NOMO-1 treated with DMSO at 0.1 percent for 48 hours (cell line): ENCODE results near the gene BTBD9.

Experiments used
- DNase-seq: peaks from one replicate; lab custom pipeline; 2025; ENCODE audit not compliant: unreplicated experiment; lab: John Stamatoyannopoulos, UW

BTBD9 gene

DNA sequence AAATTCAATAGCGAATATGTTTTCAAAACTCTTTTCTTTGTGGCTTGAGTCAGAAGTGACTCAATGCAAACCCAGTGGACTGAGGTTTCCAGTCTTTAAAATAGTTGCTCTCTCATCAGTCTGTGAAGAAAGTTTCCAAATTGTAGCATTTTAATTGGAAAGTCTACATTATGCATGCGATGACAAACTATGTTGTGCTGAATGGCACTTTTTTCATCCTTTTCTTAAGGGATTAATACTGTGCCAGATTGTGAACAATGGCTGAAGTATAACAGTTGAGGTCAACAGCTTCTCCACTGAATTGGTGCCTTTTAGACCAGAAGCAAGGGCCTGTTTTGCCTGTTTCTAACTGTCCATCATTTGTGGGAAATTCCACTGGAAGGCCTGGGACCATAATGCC, 377.1 kb downstream of the BTBD9 start:
- DNase-seq: no peak

DNA sequence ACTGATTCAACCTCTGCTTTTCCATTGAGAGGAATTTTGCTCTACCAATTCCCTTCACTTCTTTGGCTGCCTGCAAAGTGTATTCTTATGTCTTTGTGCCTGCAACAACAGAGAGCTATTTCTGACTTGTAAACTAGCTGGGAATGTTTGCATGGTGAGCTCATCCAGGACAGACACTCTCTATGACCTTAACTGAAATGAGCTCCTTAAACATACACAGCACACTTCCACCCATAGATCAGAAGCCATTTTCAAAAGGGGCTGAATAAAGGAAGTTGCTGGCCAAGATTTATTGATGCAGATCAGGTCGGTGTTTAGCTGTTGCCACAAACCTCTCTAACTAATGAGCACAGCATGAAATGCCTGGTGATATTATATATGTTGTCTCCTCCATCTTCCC, 377.7 kb downstream of the BTBD9 start:
- DNase-seq: no peak

DNA sequence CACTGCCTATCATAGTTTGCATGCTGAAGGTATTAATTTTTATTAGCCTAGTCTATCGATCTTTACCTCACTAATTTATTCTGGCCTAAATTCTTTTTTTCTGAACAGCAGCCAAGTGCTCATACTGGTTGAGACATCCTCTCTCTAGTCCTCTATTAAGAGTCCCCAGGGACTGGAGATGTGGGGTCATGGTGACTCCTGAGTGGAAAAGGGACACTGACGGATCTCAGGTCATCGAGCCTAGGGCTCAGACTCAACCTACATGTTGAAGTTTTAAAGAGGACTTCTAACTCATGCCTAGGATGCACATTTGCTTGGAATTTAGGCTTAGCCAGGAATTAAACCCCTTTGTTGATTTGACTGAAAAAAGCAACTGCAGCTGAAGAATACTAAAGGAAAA, 378.1 kb downstream of the BTBD9 start:
- DNase-seq: no peak

DNA sequence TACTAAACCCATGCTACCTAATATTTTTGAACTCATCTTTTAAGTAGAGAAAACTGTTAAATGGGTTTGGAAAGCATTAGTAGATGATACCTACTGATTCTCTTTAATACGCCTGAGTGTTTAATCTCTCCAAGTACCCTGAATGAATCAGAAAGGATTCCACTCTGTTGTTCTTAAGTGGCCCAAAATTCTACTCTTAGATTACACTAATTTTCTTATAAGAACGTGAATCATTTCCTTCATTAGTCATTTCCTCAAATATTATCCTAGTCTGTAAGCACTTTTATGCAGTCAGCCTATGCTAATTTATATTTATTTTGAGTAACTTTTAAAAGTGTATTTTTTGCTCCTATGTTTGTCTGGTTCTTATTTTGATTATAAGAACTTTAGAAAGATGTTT, 380.0 kb downstream of the BTBD9 start:
- DNase-seq: no peak

DNA sequence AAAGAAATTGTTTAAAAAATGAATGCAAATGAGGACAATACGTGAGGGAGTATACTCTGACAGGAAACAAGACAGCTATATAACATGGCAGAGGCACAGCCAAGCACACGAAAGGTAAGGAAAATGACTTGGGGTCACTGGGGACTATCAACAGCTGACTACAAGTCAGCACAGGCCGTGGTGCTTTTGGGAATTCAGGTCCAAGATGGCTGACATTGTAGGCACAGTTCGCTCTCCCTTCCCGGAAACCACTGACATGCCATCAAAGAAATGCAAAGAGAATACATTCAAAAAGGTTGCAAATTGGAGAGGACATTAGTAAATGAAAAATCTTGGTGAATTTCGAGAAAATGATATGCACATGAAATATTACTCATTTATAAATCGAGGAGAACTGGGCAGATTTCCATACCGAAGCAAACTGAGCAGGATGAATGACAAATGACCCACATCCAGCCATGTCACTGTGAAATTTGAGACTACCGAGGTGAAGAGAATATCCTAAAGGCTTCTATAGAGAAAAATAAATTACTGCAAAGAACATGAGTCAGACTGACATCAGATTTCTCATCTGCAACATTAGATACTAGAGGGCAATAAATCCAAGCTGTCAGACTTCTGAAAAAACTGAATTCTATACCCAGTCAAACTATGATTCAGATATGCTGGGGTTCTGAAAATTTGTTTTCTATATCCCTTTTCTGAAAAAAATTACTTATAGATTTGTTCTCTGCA, 391.1 kb downstream of the BTBD9 start:
- DNase-seq: no peak

DNA sequence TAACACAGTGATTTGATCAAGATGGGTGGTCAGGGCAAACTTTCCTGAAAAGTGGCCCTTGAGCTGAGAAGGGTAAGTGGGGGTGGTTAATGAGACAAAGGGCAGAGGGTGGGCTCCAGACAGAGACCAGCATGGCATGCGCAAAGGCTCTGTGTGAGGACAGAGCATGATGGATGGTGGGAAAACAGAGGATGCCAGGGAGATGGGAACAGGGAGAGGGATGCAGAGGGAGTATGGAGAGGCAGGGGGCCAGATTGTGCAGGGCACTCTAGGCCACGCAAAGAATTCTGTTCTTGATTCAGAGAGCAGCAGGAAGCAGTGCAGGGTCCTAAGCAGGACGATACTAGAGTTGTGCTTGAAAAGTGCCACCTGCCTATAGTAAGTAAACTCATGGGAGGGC, 394.4 kb downstream of the BTBD9 start:
- no peak for DNase-seq

DNA sequence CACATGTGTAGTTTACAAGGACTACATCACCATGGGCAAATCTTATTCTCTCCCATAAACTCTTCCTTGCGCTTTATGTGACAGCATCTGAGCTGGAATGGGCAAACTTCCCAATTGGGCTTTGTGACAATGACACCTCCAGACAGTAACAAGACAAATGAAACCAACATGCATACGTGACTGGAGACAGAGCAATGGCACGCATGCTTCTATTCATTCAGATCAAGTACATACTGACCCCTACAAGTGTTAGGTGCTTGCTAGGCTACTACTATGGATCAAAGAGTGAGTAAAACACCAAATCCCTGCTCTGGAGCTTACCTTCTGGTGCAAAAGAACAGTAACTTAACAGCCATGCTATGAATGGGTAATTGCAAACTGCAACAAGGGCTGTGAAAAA, 394.9 kb downstream of the BTBD9 start:
- no peak for DNase-seq

DNA sequence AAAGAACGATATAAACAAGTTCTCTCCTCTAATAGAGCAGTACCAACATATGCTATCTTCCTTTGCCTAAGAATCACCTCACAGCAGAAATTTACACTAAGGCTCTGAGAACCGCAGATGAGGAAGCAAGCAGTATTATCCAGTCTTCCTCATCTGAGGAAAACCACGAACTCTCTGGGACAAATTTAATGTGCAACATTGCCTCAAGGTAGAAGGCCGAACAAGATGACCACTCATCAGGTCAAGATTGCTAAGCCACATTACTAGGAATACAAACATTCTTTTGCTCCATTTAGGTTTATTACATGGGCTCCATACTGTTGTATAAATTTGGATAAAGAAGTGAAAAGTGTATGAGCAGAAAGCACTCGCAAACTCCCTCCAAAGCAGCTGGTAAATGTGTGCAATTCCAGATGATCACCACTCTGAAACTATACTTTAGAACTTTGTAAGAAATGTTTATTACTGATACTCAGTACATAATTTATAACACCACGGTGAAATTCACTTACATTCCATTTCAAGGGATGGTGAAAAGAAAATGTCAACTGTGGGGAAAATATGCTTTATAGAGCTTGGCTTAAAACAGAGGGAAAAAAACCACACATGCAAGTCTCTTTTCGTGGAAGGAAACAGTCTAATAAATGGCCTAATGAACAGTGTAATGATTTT, 398.4 kb downstream of the BTBD9 start:
- no peak for DNase-seq

DNA sequence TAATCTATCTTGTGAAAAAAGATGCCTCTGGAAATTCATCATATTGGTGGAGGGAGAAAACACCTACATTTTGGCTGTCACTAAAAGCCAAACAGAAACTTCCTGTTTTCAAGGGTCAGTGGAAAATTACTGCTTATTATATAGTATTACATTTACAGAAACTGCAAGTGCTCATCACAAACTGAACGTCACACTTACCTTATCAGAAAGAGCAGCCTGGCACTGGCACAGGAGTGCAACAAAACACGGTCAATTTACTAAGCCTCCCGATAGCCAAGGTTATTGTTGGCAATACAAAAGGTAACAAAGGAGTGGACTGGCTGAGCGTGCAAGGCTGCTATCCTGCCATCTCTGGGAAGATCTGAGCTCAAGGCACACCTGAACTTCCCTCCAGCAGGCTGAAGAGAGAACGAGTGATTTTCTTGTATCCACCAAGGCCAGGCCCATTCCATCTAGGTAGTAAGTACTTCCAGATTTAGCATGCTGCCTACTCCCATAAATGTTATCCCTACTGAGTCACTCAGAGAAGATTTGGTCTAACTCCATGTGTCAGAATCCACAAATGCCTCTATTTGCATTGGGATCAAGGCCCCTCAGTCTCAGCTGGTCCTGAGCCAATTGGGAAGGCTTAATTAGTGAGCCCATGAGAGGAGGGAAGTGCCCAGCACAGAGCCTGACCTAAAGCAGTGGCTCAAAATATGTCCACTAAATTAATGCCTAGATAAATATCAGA, 399.8 kb downstream of the BTBD9 start:
- DNase-seq: peak; percentile 10

DNA sequence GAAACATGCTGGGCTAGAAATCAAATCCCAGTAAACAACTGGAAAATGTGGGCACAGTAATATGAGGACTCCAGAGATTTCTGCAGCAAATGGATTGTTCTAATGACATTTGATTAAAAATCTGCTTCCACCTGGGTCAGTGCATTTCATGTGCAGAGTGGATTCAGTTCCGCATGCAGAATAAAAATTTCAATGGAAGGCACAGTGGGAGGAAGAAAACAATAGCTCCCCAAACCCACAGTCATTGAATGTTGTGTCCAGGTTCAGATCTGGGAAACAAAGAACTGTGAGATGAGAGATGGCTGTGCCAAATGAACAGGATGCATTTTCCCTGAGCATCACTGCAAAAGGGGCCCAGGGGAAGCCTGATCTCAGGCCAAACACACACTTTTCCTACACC, 403.1 kb downstream of the BTBD9 start:
- DNase-seq: no peak

DNA sequence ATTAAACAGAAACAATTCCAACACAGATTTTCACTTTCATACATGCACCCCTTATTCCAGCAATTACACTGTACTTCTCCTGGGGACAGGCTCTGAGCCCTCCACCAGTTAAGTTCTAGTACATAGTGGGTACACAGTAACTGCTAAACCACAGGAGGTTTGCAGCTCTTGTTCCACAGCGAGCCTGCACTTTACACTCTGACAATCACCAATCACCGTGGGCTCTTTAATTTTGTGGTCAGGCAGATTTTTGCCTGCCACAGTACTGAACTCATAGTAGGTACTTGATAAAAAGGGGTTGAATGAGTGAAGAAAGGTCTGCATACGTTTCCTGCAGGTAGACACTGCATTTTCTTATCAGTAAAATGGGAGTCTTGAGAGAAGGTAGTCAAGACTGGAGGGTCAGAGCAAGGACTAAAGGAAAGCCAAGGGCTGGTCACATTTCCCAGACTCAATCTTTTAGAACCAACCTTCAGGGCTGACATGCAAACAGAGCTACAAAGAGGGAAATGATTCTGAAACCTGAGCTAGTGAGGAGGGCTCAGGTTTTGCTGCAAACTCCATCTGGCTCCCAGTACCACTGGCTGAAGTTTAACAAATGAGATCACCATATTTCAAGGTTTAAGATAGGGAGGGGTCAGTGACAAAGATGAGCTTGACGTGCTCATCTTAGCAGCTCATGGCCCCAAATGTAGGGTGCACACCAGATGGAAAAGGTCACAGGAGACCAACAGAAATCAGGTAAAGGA, 404.6 kb downstream of the BTBD9 start:
- no peak for DNase-seq

DNA sequence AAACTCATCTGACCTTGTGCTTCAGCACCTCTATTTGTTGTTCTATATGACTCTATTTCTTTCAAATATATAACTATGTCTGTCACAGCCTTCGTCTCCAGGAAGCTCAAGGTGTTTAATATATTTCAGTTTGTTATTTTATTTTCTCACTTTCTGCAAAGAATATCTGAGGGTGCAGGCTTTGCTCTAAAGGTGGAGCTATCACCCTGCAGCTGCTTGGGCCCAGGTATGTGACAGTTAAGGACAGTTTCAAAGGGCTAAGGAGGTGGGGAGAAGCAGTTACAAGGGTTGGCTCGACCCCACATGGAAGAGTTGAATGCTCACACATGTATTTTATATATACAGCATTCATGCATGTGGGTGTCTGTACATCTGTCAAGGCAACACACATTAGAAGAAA, 405.6 kb downstream of the BTBD9 start:
- no peak for DNase-seq

DNA sequence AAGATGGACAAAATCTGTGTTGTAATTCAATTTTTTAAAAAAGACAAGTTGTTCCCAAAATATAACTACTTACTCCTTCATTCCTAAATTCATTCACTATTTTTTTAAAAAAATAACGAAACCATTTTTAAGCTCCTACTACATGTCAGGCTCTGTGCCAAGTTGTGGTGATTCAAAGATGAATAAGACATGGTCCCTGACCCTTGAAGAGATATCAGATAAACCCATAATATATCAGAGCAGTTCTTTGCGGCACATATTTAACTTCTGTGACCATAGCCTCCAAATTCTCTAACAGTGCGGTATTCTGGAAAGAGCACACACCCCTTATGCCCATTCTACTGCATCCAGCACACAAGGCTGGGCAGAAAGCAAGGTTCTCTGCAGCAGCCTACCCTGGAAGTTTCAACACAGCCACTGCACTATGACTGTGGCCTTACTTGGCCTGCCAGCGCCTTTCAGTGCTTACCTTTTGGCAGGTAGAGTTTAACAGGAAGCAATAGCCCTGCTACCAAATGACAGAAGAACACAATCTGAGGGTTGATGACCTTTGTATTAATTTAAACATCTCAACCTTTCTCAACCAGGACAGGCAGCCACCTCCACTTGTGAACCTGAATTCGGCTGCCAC, 406.5 kb downstream of the BTBD9 start:
- no peak for DNase-seq

DNA sequence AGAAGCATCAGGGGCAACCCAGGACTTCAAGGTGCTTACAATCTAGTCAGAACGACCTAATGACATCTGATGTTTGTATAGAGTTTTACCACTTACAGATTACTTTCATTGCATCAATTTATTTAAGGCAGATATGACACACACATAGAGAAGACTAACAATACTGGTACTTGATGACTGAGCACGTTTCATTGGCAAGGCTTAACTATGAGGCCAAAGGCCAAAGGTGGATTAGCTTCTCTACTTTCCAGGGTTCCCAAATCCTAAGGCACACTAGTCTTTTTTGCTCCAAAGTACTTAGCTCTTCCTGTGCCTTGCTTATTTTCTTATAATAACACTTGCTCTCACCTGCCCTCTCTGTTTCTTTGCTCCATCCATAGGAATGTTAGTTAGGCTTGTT, 414.0 kb downstream of the BTBD9 start:
- DNase-seq: no peak

DNA sequence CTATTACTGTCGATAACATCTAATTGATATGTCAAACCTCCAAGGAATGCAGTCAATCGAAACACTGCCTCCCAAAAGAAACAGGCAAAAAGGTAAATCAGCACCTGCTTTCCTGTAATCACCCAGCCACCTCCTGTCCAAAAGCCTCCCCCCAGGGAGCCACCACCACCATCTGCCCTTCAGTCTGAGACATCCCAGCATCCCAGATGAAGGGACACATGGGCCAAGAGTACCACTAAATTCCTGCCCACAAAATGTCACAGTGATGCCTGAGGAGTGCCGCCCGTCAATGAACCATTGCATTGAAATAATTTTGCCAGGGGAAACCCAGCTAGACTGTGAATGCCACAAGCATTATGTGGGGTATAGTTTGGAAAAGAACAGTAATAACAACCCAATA, 418.5 kb downstream of the BTBD9 start:
- DNase-seq: no peak

DNA sequence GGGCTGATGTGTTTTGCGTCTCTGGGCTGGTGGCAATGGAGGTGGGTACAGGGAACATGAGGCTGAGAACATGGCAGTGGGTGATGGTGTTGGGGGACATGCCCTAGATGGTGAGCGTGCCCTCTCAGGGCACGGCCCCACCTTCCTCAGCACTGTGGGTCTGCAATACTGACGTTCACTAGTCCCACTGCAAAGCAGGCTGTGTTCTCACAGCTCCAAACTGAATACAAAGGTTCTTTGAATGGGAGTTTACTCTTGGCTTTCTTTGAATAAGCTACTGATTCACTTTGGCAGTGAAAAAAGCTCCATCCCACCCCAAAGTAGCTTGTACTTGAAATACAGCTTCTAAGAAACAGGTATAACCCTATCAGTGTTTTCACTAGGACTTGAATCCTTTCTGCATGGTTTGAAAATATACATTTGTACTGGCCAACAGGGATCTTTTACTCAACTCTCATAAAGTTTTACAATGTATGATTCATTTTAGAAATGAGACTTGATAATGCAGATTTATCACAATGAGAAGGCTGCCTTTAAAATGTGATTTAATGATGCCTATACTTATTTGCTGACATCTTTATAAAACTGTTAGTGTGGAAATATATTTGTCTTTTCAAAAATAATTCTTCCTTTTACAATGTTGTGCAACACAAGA, 419.5 kb downstream of the BTBD9 start:
- DNase-seq: no peak

DNA sequence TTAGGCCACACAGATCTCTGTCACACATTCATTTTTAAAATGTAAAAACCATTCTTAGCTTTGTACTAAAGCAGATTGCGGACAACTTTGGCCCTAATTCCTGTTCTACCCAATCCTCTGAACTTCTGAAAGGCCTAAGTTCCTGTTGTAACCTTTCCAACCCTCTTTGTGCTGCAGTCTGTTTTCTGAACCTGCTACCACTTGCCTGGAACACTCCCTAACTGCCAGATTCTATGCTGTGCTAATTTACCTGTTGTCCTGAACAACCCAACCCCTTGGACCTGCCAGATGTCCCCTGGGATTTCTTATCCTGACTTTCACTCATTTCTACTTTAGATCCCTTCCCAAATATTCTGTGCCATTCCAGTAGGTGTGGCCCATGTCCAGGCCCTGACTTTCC, 421.5 kb downstream of the BTBD9 start:
- DNase-seq: no peak

DNA sequence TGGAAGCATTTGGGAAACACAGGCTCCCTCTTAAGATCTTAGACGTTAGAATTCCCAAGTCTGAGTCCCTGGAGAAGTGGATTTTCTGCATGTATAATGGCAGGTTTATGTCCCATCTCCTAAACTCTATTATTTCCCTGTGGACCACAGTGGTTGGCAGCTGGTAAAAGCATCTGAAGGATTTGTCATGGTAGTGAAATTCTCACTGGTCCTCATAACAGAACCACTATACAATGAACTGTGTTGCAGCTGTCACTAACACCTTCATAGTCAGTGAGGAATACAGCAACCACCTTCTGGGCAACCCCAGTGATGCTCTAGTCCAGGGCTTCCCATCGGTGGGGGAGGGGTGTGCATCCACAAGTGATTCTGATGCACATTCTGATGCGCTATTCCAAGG, 423.3 kb downstream of the BTBD9 start:
- no peak for DNase-seq

DNA sequence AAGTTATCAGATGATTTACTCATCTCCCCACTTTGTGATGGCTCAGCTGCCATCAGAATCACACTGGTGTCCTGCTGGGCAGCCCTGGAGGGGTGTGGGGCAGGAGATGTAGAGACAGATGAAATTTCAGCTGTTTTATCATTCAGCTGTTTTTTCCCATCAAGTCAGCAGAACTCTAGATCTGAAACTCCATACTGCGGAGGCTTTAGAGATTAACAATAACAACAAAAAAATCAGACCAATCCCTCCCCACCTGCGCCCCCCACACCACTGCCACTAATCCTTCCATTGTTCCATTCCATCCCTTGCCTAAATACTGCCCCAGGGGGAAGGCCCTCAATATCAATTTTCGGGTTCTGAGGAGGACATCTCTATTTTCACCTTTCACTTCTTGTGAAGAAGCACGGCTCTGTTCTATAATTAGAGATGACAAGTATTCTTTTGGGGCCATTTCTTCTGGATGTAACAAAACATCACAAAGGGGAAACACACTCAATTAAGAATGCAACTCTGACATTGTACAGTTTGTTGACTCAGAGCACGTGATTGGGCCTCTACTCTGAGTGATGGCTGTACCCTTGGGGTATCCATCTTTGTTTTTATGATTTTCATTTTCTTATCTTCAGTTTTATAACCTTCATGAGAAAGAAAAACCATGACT, 423.9 kb downstream of the BTBD9 start:
- no peak for DNase-seq

DNA sequence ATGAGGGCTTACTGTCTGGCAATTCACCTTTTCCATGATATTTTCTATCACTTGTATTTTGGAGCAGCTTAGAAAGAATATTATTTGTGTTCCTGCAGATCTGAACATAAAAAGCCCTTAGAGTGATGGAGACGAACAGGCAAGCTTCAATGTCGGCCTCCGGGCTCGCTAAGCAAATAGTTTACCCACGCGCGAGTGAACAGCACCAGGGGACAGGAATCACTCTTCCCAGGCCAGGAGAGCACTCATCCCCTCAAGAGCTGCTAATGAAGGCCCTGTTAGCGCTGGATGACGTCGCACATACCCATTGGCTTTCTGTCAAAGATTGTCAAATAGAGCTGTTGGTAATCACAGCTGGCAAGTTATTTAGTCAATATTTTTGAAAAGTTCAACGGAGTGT, 424.5 kb downstream of the BTBD9 start:
- no peak for DNase-seq
